DND-41 (cell line): Measurements from ENCODE around the gene CEACAM21.
"Not testable (repeated sequence)": the region's sequence is repeated elsewhere in the genome, so short reads cannot be mapped to it uniquely, and the experiment has no call there.

Source experiments
- ATAC-seq: fragments of 200-7000 bp; cut with Tn5 transposase; 3 replicates; pipeline ENCODE4 v1.9.1; 2021; ENCODE audit warnings: low read depth; ENCODE audit not compliant: insufficient read depth
- DNase-seq: peaks from one replicate; pipeline ENCODE4 v3.0.0-alpha.2; 2020
- H2AFZ ChIP-seq: 2 replicates; pipeline ENCODE4 v1.6.0; 2012; ENCODE audit warnings: low read depth, low read length
- H3K27ac ChIP-seq: 2 replicates; pipeline ENCODE4 v1.5.1; 2012; ENCODE audit warnings: low read length, inconsistent platforms
- H3K27me3 ChIP-seq: fragments of 200-600 bp; sonication (generic); 2 replicates; pipeline ENCODE4 v1.6.0; 2012; ENCODE audit warnings: low read length, mild to moderate bottlenecking, inconsistent platforms; ENCODE audit not compliant: insufficient read depth, poor library complexity
- H3K36me3 ChIP-seq: 2 replicates; pipeline ENCODE4 v1.5.1; 2012; ENCODE audit warnings: low read length, inconsistent platforms; ENCODE audit not compliant: insufficient read depth
- H3K4me1 ChIP-seq: 2 replicates; pipeline ENCODE4 v1.5.1; 2012; ENCODE audit warnings: mild to moderate bottlenecking, low read length; ENCODE audit not compliant: insufficient read depth
- H3K4me2 ChIP-seq: 2 replicates; pipeline ENCODE4 v1.6.0; 2012; ENCODE audit warnings: mild to moderate bottlenecking, moderate library complexity, low read length, inconsistent platforms; ENCODE audit not compliant: insufficient read depth
- H3K4me3 ChIP-seq, 2 experiments: fragments of 200-600 bp in 1 of 2; shearing (Covaris generic) in 1 of 2; 2 replicates each; pipeline ENCODE4 v1.5.1; 2012 to 2016; ENCODE audit warnings: inconsistent platforms in 2 of 2, low read length in 2 of 2, mild to moderate bottlenecking in 2 of 2, low read depth in 1 of 2, moderate library complexity in 1 of 2
- H3K79me2 ChIP-seq: 2 replicates; pipeline ENCODE4 v1.6.0; 2012; ENCODE audit warnings: low read length, inconsistent platforms; ENCODE audit not compliant: insufficient read depth
- H3K9ac ChIP-seq: 2 replicates; pipeline ENCODE4 v1.6.0; 2012; ENCODE audit warnings: low read depth, mild to moderate bottlenecking, inconsistent platforms, low read length, moderate library complexity
- H3K9me3 ChIP-seq: 2 replicates; pipeline ENCODE4 v1.5.1; 2012; ENCODE audit warnings: low read length, moderate library complexity, mild to moderate bottlenecking, inconsistent platforms; ENCODE audit not compliant: insufficient read depth, severe bottlenecking
- H4K20me1 ChIP-seq: 2 replicates; pipeline ENCODE4 v1.6.0; 2012; ENCODE audit warnings: low read length; ENCODE audit not compliant: insufficient read depth
- EZH2 ChIP-seq: IDR thresholded peaks from 3 replicates; pipeline ENCODE4 v1.6.1; 2012; ENCODE audit warnings: borderline replicate concordance, low read depth, mild to moderate bottlenecking, moderate library complexity, low read length, inconsistent platforms; ENCODE audit not compliant: severe bottlenecking
- TF ChIP-seq, protein P1 (sequence below): IDR thresholded peaks from 2 replicates; pipeline ENCODE4 v1.5.1; 2012; ENCODE audit warnings: borderline replicate concordance, low read length, moderate library complexity, mild to moderate bottlenecking; ENCODE audit not compliant: poor library complexity, severe bottlenecking; ENCODE audit errors: extremely low read depth

CEACAM21 gene

DNA sequence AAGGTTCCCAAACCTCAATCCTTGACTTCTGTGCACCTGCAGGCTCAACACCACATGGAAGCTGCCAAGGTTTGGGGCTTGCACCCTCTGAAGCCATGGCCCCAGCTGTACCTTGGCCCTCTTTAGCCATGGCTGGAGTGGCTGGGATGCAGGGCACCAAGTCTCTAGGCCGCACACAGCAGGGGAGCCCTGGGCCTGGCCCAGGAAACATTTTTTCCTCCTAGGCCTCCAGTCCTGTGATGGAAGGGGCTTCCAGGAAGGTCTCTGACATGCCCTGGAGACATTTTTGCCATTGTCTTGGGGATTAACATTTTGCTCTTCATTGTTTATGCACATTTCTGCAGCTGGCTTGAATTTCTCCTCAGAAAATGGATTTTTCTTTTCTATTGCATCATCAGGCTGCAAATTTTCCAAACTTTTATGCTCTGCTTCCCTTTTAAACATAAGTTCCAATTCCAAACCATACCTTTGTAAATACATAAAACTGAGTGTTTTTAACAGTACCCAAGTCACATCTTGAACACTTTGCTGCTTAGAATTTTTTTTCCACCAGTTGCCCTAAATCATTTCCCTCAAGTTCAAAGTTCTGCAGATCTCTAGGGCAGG lies 6.7 kb downstream of the CEACAM21 start:
- H3K9me3 ChIP-seq, result peaks cover 11% of the 10 kb centered on the region
- not testable (repeated sequence) for H3K79me2 ChIP-seq, DNase-seq, H3K9ac ChIP-seq, H4K20me1 ChIP-seq, H2AFZ ChIP-seq, H3K36me3 ChIP-seq, H3K4me2 ChIP-seq, H3K4me1 ChIP-seq, H3K27ac ChIP-seq, H3K4me3 ChIP-seq, H3K27me3 ChIP-seq, ATAC-seq

DNA sequence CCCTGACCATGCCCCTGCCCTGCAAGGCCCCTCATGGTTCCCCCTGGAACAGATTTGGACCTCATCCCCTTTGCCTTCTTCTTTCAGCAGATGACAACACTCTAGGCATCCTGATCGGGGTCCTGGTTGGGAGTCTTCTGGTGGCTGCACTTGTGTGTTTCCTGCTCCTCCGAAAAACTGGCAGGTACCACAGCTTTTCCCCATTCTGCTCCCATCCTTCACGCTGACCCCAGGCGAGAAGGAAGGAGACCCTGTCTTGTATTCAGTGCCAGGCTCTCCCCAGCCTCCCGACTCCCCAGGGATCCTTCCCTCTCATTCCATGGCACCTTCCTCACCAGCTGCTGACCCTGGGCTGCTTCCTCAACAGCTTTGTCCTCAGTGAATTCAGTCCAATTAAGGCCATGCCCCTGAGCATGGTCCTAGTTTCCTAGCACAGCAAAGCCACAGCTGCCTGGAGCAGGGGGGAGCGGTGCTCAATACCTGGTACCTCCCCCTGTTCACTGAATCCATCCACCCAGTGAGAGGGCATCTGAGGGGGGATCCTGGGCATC lies 8.4 kb downstream of the CEACAM21 start:
- Histone ChIP-seq H4K20me1 (peaks cover 12% of the 10 kb centered on the region; the same call in 1 of the 2 replicates), H3K27me3 (no peaks in the 10 kb centered on the region), H3K4me1 (no peaks in the 10 kb centered on the region), H3K27ac (no peak overlapping the region), H3K79me2 (no peaks in the 10 kb centered on the region), H2AFZ (no peak overlapping the region), H3K4me2 (no peak overlapping the region), H3K9ac (no peak overlapping the region), H3K4me3 (no peak overlapping the region), H3K9me3 (peaks cover 11% of the 10 kb centered on the region), H3K36me3 (no peaks in the 10 kb centered on the region)
- ATAC-seq (no peak), DNase-seq (no peak)
- TF ChIP-seq, protein P1, sequence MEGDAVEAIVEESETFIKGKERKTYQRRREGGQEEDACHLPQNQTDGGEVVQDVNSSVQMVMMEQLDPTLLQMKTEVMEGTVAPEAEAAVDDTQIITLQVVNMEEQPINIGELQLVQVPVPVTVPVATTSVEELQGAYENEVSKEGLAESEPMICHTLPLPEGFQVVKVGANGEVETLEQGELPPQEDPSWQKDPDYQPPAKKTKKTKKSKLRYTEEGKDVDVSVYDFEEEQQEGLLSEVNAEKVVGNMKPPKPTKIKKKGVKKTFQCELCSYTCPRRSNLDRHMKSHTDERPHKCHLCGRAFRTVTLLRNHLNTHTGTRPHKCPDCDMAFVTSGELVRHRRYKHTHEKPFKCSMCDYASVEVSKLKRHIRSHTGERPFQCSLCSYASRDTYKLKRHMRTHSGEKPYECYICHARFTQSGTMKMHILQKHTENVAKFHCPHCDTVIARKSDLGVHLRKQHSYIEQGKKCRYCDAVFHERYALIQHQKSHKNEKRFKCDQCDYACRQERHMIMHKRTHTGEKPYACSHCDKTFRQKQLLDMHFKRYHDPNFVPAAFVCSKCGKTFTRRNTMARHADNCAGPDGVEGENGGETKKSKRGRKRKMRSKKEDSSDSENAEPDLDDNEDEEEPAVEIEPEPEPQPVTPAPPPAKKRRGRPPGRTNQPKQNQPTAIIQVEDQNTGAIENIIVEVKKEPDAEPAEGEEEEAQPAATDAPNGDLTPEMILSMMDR, result no peak
- TF ChIP-seq EZH2, result no peak

DNA sequence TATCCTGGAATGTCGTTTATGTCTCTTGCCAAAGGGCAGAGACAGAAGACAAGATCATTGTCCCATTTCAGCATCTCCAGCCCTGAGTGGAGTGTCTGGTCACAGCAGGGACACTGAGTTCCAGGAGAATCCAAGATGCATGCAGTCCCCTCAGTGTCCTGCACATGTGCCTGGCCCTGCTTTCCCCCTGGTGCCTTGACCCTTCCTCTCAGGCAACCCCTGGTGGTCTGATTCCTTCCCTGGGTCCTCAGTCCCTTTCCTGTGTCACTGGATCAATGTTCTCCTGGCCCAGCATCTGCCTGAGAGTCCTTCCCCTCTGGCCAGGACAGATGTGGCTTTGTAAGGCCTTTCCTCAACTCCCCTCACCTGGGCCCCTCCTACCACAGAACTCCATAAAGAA lies 9.0 kb downstream of the CEACAM21 start:
- no peak overlapping the region for H3K27ac ChIP-seq
- peaks cover 11% of the 10 kb centered on the region for H3K9me3 ChIP-seq
- H4K20me1 ChIP-seq, result peaks cover 15% of the 10 kb centered on the region; the same call in 1 of the 2 replicates

DNA sequence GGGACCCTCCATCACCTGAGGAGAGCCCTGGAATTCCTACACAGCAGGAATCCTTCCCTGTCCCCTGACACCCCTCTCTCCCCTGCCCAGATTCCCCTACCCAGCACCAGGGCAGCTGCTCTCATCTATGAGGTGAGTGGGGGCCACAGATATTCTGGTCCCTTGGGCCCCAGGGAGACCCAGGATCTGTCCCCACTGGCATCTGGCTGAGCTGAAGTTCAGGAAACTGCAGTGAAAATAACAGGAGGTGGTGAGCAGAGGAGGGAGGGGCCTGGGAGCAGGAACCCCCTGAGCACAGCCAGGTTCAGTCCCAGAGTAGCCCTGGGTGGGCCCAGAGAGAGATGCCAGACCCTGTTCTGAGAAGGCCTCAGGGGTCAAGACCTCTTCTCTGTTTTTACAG lies 10.1 kb downstream of the CEACAM21 start:
- no peaks in the 10 kb centered on the region for H3K4me1 ChIP-seq
- H3K4me3 ChIP-seq, result no peak overlapping the region
- DNase-seq, result no peak
- H3K27ac ChIP-seq, result no peak overlapping the region
- no peak overlapping the region for H3K9ac ChIP-seq
- H3K36me3 ChIP-seq, result no peaks in the 10 kb centered on the region
- H3K4me2 ChIP-seq, result no peak overlapping the region
- ATAC-seq, result no peak
- peaks cover 11% of the 10 kb centered on the region for H3K9me3 ChIP-seq
- H2AFZ ChIP-seq, result no peak overlapping the region
- TF ChIP-seq EZH2, result no peak
- TF ChIP-seq, protein P1, result no peak
- H3K27me3 ChIP-seq, result no peaks in the 10 kb centered on the region
- H3K79me2 ChIP-seq, result no peaks in the 10 kb centered on the region
- H4K20me1 ChIP-seq, result peaks cover 15% of the 10 kb centered on the region; the same call in 1 of the 2 replicates

More for the DNA sequence above, 9.0 kb downstream of the CEACAM21 start:
- Histone ChIP-seq H3K79me2 (no peaks in the 10 kb centered on the region), H3K4me2 (no peak overlapping the region), H3K27me3 (no peaks in the 10 kb centered on the region), H3K36me3 (no peaks in the 10 kb centered on the region), H3K9ac (no peak overlapping the region), H3K4me3 (no peak overlapping the region), H2AFZ (no peak overlapping the region), H3K4me1 (no peaks in the 10 kb centered on the region)
- DNase-seq, result no peak
- no peak for ATAC-seq
- TF ChIP-seq EZH2, result no peak
- TF ChIP-seq, protein P1, result no peak
